SK-N-SH (cell line): Measurements from ENCODE around the gene MYL5. TPM values are rescaled to one million over a fixed set of nuclear protein-coding genes. Genes with fewer than 3 reads are reported as not detected.
"Not testable (repeated sequence)": the region's sequence is repeated elsewhere in the genome, so short reads cannot be mapped to it uniquely, and the experiment has no call there.

Experiments used
- CTCF ChIA-PET: fragments of 300-600, 350-600 bp; formaldehyde crosslinking; extraction: SDS; loops from one replicate; lab custom pipeline; 2021; lab: Yijun Ruan, JAX
- POLR2A ChIA-PET: fragments of 350-600 bp; sonication (Branson Sonifier 250); formaldehyde crosslinking; extraction: SDS; loops from one replicate; lab custom pipeline; 2020; ENCODE audit warnings: antibody characterized with exemption, inconsistent platforms; lab: Yijun Ruan, JAX
- DNase-seq: peaks from one replicate; pipeline ENCODE4 v3.0.0; 2012
- H2AFZ ChIP-seq: fragments of 200-600 bp; sonication (generic); 2 replicates; pipeline ENCODE4 v1.8.1; 2016; ENCODE audit warnings: antibody characterized with exemption, mild to moderate bottlenecking, low read depth
- H3F3A ChIP-seq: fragments of 200-600 bp; sonication (generic); replicated peaks from 2 replicates; pipeline ENCODE3; 2016; ENCODE audit warnings: antibody characterized with exemption, mild to moderate bottlenecking; ENCODE audit not compliant: insufficient read depth
- H3K27ac ChIP-seq, 2 experiments: fragments of 200-500 bp in 1 of 2; fragments of 200-600 bp in 1 of 2; sonication (Bioruptor generic) in 1 of 2; sonication (generic), shearing (Covaris generic) in 1 of 2; 2 replicates each; pipeline versions ENCODE4 v1.5.1 to v1.6.1; 2014 to 2016; ENCODE audit warnings: low read depth in 2 of 2, inconsistent platforms in 1 of 2, low read length in 1 of 2, mild to moderate bottlenecking in 1 of 2, mixed read lengths in 1 of 2
- H3K27me3 ChIP-seq: fragments of 200-600 bp; sonication (generic), shearing (Covaris generic); 2 replicates; pipeline ENCODE4 v1.6.1; 2016; ENCODE audit warnings: mixed run types; ENCODE audit not compliant: insufficient read depth
- H3K36me3 ChIP-seq, 2 experiments: fragments of 200-500 bp in 1 of 2; fragments of 200-600 bp in 1 of 2; sonication (Bioruptor generic) in 1 of 2; sonication (generic) in 1 of 2; replicated peaks in 1 of 2; 2 replicates each; pipeline versions ENCODE3 to v1.5.1; 2014 to 2016; ENCODE audit warnings: low read length in 1 of 2, mild to moderate bottlenecking in 1 of 2; ENCODE audit not compliant: insufficient read depth in 2 of 2, control insufficient read depth in 1 of 2
- H3K4me1 ChIP-seq, 2 experiments: fragments of 200-500 bp in 1 of 2; fragments of 200-600 bp in 1 of 2; sonication (Bioruptor generic) in 1 of 2; sonication (generic), shearing (Covaris generic) in 1 of 2; 2 replicates each; pipeline versions ENCODE4 v1.5.1 to v1.6.1; 2014 to 2016; ENCODE audit warnings: low read depth in 1 of 2, low read length in 1 of 2, mixed run types in 1 of 2; ENCODE audit not compliant: insufficient read depth in 2 of 2, control insufficient read depth in 1 of 2
- H3K4me2 ChIP-seq: fragments of 200-600 bp; sonication (generic), shearing (Covaris generic); 2 replicates; pipeline ENCODE4 v1.6.1; 2017; ENCODE audit warnings: mixed run types
- H3K4me3 ChIP-seq, 2 experiments: fragments of 200-500 bp in 1 of 2; fragments of 200-600 bp in 1 of 2; sonication (Bioruptor generic) in 1 of 2; sonication (generic), shearing (Covaris generic) in 1 of 2; 2 replicates each; pipeline versions ENCODE4 v1.5.1 to v1.8.1; 2014 to 2016; ENCODE audit warnings: low read depth in 2 of 2, inconsistent platforms in 1 of 2, low read length in 1 of 2, mild to moderate bottlenecking in 1 of 2, mixed read lengths in 1 of 2, moderate library complexity in 1 of 2
- H3K79me2 ChIP-seq: fragments of 200-600 bp; sonication (generic); 2 replicates; pipeline ENCODE4 v1.8.1; 2017; ENCODE audit warnings: mild to moderate bottlenecking; ENCODE audit not compliant: insufficient read depth
- H3K9ac ChIP-seq: fragments of 200-600 bp; sonication (generic); 2 replicates; pipeline ENCODE4 v1.6.1; 2017; ENCODE audit warnings: mixed run types
- H3K9me2 ChIP-seq: fragments of 200-600 bp; sonication (generic); 2 replicates; pipeline ENCODE4 v1.6.1; 2017; ENCODE audit warnings: mixed run types
- H3K9me3 ChIP-seq: fragments of 200-600 bp; sonication (generic); 2 replicates; pipeline ENCODE4 v1.6.1; 2017; ENCODE audit warnings: mixed run types, mild to moderate bottlenecking, moderate library complexity
- H4K20me1 ChIP-seq: fragments of 200-600 bp; sonication (generic); 2 replicates; pipeline ENCODE4 v1.6.1; 2017; ENCODE audit warnings: mild to moderate bottlenecking, mixed run types; ENCODE audit not compliant: insufficient read depth
- CHD2 ChIP-seq: fragments of 150-350 bp; IDR thresholded peaks from 2 replicates; pipeline ENCODE4 v1.6.1; 2018; ENCODE audit warnings: low read length; ENCODE audit not compliant: partially characterized antibody
- CTCF ChIP-seq: fragments of 200-600 bp; sonication (generic); IDR thresholded peaks from 2 replicates; pipeline ENCODE4 v1.6.1; 2017; ENCODE audit warnings: antibody characterized with exemption, mild to moderate bottlenecking, moderate library complexity
- FOSL2 ChIP-seq: IDR thresholded peaks from 2 replicates; pipeline ENCODE4 v1.4.0; 2012; ENCODE audit warnings: low read depth, mild to moderate bottlenecking, moderate library complexity, borderline replicate concordance
- FOXJ3 ChIP-seq: sonication (generic); formaldehyde crosslinking; IDR thresholded peaks from 2 replicates; pipeline ENCODE4 v1.5.1; 2020; ENCODE audit warnings: mild to moderate bottlenecking, missing genetic modification reagents
- FOXM1 ChIP-seq: IDR thresholded peaks from 2 replicates; pipeline ENCODE4 v1.4.0; 2012; ENCODE audit warnings: low read depth, mild to moderate bottlenecking
- JUND ChIP-seq: IDR thresholded peaks from 2 replicates; pipeline ENCODE4 v1.4.0; 2012
- MXI1 ChIP-seq: IDR thresholded peaks from 2 replicates; pipeline ENCODE4 v1.6.1; 2012; ENCODE audit warnings: mild to moderate bottlenecking, low read depth, low read length, improper control_type of control experiment
- NFIC ChIP-seq: IDR thresholded peaks from 2 replicates; pipeline ENCODE4 v1.4.0; 2012; ENCODE audit warnings: borderline replicate concordance
- PBX3 ChIP-seq: IDR thresholded peaks from 2 replicates; pipeline ENCODE4; 2012
- POLR2AphosphoS5 ChIP-seq: IDR thresholded peaks from 2 replicates; pipeline ENCODE4 v1.6.1; 2012; ENCODE audit warnings: low read depth, low read length
- RAD21 ChIP-seq: IDR thresholded peaks from 2 replicates; pipeline ENCODE4 v1.6.1; 2012; ENCODE audit warnings: mild to moderate bottlenecking, low read length
- RFX5 ChIP-seq: IDR thresholded peaks from 2 replicates; pipeline ENCODE4 v1.6.1; 2012; ENCODE audit warnings: mild to moderate bottlenecking, improper control_type of control experiment, low read length
- TCF12 ChIP-seq: IDR thresholded peaks from 2 replicates; pipeline ENCODE4 v1.4.0; 2012
- WGBS: methylation state at CpG from one replicate; pipeline ENCODE4 v1.1.6; 2017; ENCODE audit warnings: low lambda C conversion rate; 5-methylcytosine and 5-hydroxymethylcytosine counted together
- polyA plus RNA-seq, 3 experiments: library from polyadenylated mRNA; depleted of rRNA; stranded (reverse); fragments of >200 nt; gene quantifications; 2 replicates each; pipeline ENCODE4 v1.2.3, GENCODE V29; 2012

MYL5 gene
- polyA plus RNA-seq, 1 of the 3 experiments (the other 2 are of a cell fraction): 46.9 TPM

- H3K9me3 ChIP-seq, H4K20me1 ChIP-seq, H3K4me2 ChIP-seq, H3K27me3 ChIP-seq, H3K36me3 ChIP-seq, DNase-seq, H3K4me3 ChIP-seq, H2AFZ ChIP-seq, H3K79me2 ChIP-seq, H3F3A ChIP-seq, H3K4me1 ChIP-seq, H3K27ac ChIP-seq, H3K9me2 ChIP-seq, POLR2A ChIA-PET, H3K9ac ChIP-seq: not testable (repeated sequence)
- CTCF ChIA-PET: interaction anchor here (0.6 kb wide), 1 partner anchor 9 kb away, joined by 3 read pairs; no protein-coding TSS in a partner anchor
- 67% methylated on average over 41 of the region's 46 CpGs for WGBS
These were observed 39.1 kb upstream of the MYL5 start for GRCh38 chr4:635066-635835.

- Histone ChIP-seq H3K27ac (no peak overlapping the region), H3K4me1 (no peaks in the 10 kb centered on the region; a peak in 1 of 4 replicates), H2AFZ (no peak overlapping the region)
- TF ChIP-seq RAD21 (no peak), PBX3 (no peak), FOXJ3 (CRISPR knock-in tag) (no peak), RFX5 (no peak), NFIC (no peak), CHD2 (no peak), FOXM1 (no peak), POLR2AphosphoS5 (no peak), CTCF (no peak), MXI1 (no peak), JUND (no peak), FOSL2 (no peak), TCF12 (no peak)
- TF ChIP-seq, all 33 proteins: peak for 0
- Histone ChIP-seq H3F3A (no peaks in the 10 kb centered on the region), H3K79me2 (no peaks in the 10 kb centered on the region), H3K9ac (no peak overlapping the region), H3K27me3 (no peaks in the 10 kb centered on the region; the same call in 1 of the 2 replicates), H3K9me2 (no peaks in the 10 kb centered on the region), H3K4me2 (no peak overlapping the region), H4K20me1 (no peaks in the 10 kb centered on the region), H3K9me3 (no peaks in the 10 kb centered on the region), H3K4me3 (no peak overlapping the region), H3K36me3 (no peaks in the 10 kb centered on the region)
- POLR2A ChIA-PET: no interaction called here
- WGBS: 43% methylated on average over 21 of the region's 22 CpGs
- DNase-seq: no peak
- CTCF ChIA-PET: no interaction called here
These were observed 38.3 kb upstream of the MYL5 start for GRCh38 chr4:635851-636627.
